HCT116 (cell line): Measurements from ENCODE around the gene TDRD7. TPM values are rescaled to one million over a fixed set of nuclear protein-coding genes. Genes with fewer than 3 reads are reported as not detected.

ENCODE experiments used
- ATAC-seq: fragments of 200-7000 bp; cut with Tn5 transposase; 2 replicates; pipeline ENCODE4 v1.9.1; 2020; ENCODE audit warnings: mild to moderate bottlenecking, moderate library complexity
- BruUV-seq: library from RNA; stranded (reverse); fragments of 400-500 nt; replicated peaks from 2 replicates; lab custom pipeline; 2021; lab: Mats Ljungman, UMichigan
- CTCF ChIA-PET: fragments of 300-600 bp; sonication (Branson Sonifier 250); formaldehyde crosslinking; loops from one replicate; lab custom pipeline; 2021; ENCODE audit warnings: antibody characterized with exemption; lab: Charles Lee
- POLR2A ChIA-PET: fragments of 300-600, 350-600 bp; sonication (Branson Sonifier 250); formaldehyde crosslinking; loops from one replicate; lab custom pipeline; 2021; ENCODE audit warnings: antibody characterized with exemption; lab: Charles Lee
- RAD21 ChIA-PET, 2 experiments: fragments of 300-600 bp; sonication (Branson Sonifier 250); formaldehyde crosslinking; loops; one replicate each; lab custom pipeline; 2023; ENCODE audit warnings: low total read pairs in 2 of 2; ENCODE audit not compliant: uncharacterized antibody in 2 of 2, unreplicated experiment in 2 of 2, low non-redundant PET in 1 of 2; lab: Charles Lee
- DNase-seq: peaks from one replicate; pipeline ENCODE4 v3.0.0-alpha.2; 2010; ENCODE audit warnings: low read depth, low spot score
- H2AFZ ChIP-seq: fragments of 200-600 bp; shearing (Covaris generic), sonication (generic); 2 replicates; pipeline ENCODE4 v1.6.1; 2017; ENCODE audit warnings: low read depth, mixed run types, mixed read lengths, antibody characterized with exemption, low read length; ENCODE audit not compliant: poor library complexity, severe bottlenecking
- H3K27ac ChIP-seq: 2 replicates; pipeline ENCODE4 v1.5.1; 2012; ENCODE audit warnings: low read depth, low read length
- H3K27me3 ChIP-seq: fragments of 200-600 bp; sonication (generic); 2 replicates; pipeline ENCODE4 v1.6.1; 2016; ENCODE audit warnings: mixed run types, low read length, mixed read lengths; ENCODE audit not compliant: insufficient read depth
- H3K36me3 ChIP-seq, 2 experiments: fragments of 200-500 bp in 1 of 2; fragments of 200-600 bp in 1 of 2; sonication (Bioruptor generic) in 1 of 2; sonication (generic) in 1 of 2; 2 replicates each; pipeline versions ENCODE4 v1.5.1 to v1.6.1; 2014 to 2016; ENCODE audit warnings: low read length in 2 of 2, inconsistent platforms in 1 of 2, mixed read lengths in 1 of 2, mixed run types in 1 of 2; ENCODE audit not compliant: insufficient read depth in 2 of 2, control insufficient read depth in 1 of 2
- H3K4me1 ChIP-seq, 2 experiments: fragments of 200-600 bp in 1 of 2; sonication (generic) in 1 of 2; 2 replicates each; pipeline versions ENCODE4 v1.5.1 to v1.6.1; 2012 to 2017; ENCODE audit warnings: low read length in 2 of 2, inconsistent platforms in 1 of 2, mild to moderate bottlenecking in 1 of 2, mixed read lengths in 1 of 2, mixed run types in 1 of 2, moderate library complexity in 1 of 2; ENCODE audit not compliant: insufficient read depth in 2 of 2, control insufficient read depth in 1 of 2
- H3K4me2 ChIP-seq: fragments of 200-600 bp; sonication (generic); 2 replicates; pipeline ENCODE4 v1.6.1; 2017; ENCODE audit warnings: mixed run types, low read length, mixed read lengths
- H3K4me3 ChIP-seq, 2 experiments: fragments of 200-600 bp in 1 of 2; sonication (generic) in 1 of 2; replicated peaks in 1 of 2; 2 replicates each; pipeline ENCODE4 v1.5.1; 2011 to 2016; ENCODE audit warnings: low read length in 2 of 2, control low read depth in 1 of 2, low read depth in 1 of 2, mild to moderate bottlenecking in 1 of 2, mixed read lengths in 1 of 2, mixed run types in 1 of 2
- H3K79me2 ChIP-seq: fragments of 200-600 bp; sonication (generic); 2 replicates; pipeline ENCODE4 v1.6.1; 2017; ENCODE audit warnings: mild to moderate bottlenecking, mixed run types, low read length, moderate library complexity, mixed read lengths; ENCODE audit not compliant: insufficient read depth
- H3K9ac ChIP-seq: fragments of 200-600 bp; sonication (generic); 2 replicates; pipeline ENCODE4 v1.6.1; 2016; ENCODE audit warnings: low read length, mixed read lengths
- H3K9me2 ChIP-seq: fragments of 200-600 bp; sonication (generic), shearing (Covaris generic); 2 replicates; pipeline ENCODE4 v1.6.1; 2017; ENCODE audit warnings: mixed run types, mild to moderate bottlenecking, moderate library complexity; ENCODE audit not compliant: insufficient read depth
- H3K9me3 ChIP-seq, 2 experiments: fragments of 200-500 bp in 1 of 2; fragments of 200-600 bp in 1 of 2; sonication (Bioruptor generic) in 1 of 2; sonication (generic) in 1 of 2; 2 replicates each; pipeline ENCODE4 v1.6.1; 2014 to 2017; ENCODE audit warnings: low read length in 2 of 2, mixed read lengths in 2 of 2, inconsistent platforms in 1 of 2, low read depth in 1 of 2, mild to moderate bottlenecking in 1 of 2, mixed run types in 1 of 2, moderate library complexity in 1 of 2; ENCODE audit not compliant: control insufficient read depth in 1 of 2, insufficient read depth in 1 of 2
- H4K20me1 ChIP-seq: fragments of 200-600 bp; sonication (generic), shearing (Covaris generic); 2 replicates; pipeline ENCODE4 v1.6.1; 2017; ENCODE audit warnings: mixed run types, mild to moderate bottlenecking, moderate library complexity; ENCODE audit not compliant: insufficient read depth
- CBX3 ChIP-seq: IDR thresholded peaks from 2 replicates; pipeline ENCODE4 v1.6.1; 2012; ENCODE audit warnings: low read depth
- FOSL1 ChIP-seq: IDR thresholded peaks from 2 replicates; pipeline ENCODE4 v1.6.1; 2012; ENCODE audit warnings: low read depth
- JUND ChIP-seq: IDR thresholded peaks from 2 replicates; pipeline ENCODE4 v1.6.1; 2012
- SP1 ChIP-seq: IDR thresholded peaks from 2 replicates; pipeline ENCODE4 v1.6.1; 2012; ENCODE audit warnings: low read depth
- intact Hi-C: fragments of 100-400 bp; cut with micrococcal nuclease; formaldehyde crosslinking; loops from 2 replicates; pipeline ENCODE4 v1.10.0; 2022
- total RNA-seq: library from RNA; stranded (reverse); gene quantifications from one replicate; pipeline ENCODE4 v1.2.1, GENCODE V29; 2021; ENCODE audit not compliant: unreplicated experiment
- TF ChIP-seq, protein P1 (sequence below), 3 experiments: fragments of 200-600 bp in 1 of 3; sonication (generic) in 1 of 3; IDR thresholded peaks in 2 of 3; conservative IDR thresholded peaks in 1 of 3; 2 replicates each; pipeline ENCODE4 v1.5.1; 2012 to 2017; ENCODE audit warnings: low read depth in 2 of 3, low read length in 2 of 3, antibody characterized with exemption in 1 of 3, borderline replicate concordance in 1 of 3, control low read depth in 1 of 3, mild to moderate bottlenecking in 1 of 3, mixed read lengths in 1 of 3, mixed run types in 1 of 3, moderate library complexity in 1 of 3; ENCODE audit not compliant: insufficient read depth in 1 of 3
- TF ChIP-seq, protein P2 (sequence below): IDR thresholded peaks from 2 replicates; pipeline ENCODE4 v1.6.1; 2011; ENCODE audit warnings: mild to moderate bottlenecking, low read length, moderate library complexity; ENCODE audit not compliant: insufficient replicate concordance; ENCODE audit errors: extremely low read depth

TDRD7 gene
- total RNA-seq, 1 experiment from 2014 or later: 8.0 TPM

DNA sequence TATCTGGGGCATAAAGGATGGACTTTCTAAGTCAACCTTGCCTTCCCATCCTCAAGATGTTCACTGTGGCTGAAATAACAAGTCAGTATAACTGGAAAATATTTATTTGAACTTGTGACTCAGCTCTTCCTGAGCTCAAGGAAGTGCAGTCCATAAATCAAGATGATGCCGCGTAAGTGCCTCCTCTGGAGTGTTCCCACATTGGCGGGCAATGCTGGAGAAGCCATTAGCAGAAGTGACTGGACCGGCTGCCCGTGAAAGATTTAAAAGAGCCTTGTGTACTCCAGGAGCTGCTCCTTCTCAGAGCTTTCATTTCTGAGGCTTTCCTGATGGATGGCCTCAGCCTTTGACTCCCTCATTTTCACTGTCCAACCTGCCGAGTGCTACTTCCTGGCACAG lies 107.0 kb downstream of the TDRD7 start:
- TF ChIP-seq SP1: peak; percentile 59
- peak; percentile 31; the same call in 1 of the 2 replicates for TF ChIP-seq JUND
- TF ChIP-seq, protein P1, sequence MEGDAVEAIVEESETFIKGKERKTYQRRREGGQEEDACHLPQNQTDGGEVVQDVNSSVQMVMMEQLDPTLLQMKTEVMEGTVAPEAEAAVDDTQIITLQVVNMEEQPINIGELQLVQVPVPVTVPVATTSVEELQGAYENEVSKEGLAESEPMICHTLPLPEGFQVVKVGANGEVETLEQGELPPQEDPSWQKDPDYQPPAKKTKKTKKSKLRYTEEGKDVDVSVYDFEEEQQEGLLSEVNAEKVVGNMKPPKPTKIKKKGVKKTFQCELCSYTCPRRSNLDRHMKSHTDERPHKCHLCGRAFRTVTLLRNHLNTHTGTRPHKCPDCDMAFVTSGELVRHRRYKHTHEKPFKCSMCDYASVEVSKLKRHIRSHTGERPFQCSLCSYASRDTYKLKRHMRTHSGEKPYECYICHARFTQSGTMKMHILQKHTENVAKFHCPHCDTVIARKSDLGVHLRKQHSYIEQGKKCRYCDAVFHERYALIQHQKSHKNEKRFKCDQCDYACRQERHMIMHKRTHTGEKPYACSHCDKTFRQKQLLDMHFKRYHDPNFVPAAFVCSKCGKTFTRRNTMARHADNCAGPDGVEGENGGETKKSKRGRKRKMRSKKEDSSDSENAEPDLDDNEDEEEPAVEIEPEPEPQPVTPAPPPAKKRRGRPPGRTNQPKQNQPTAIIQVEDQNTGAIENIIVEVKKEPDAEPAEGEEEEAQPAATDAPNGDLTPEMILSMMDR (IDR thresholded peaks at IDR 0.05 in 2 of 3, conservative IDR thresholded peaks at IDR 0.05 in 1 of 3; ENCODE audit: borderline replicate concordance in 1 of 3, insufficient read depth in 1 of 3, low read depth in 2 of 3, low read length in 2 of 3): no peak
- peak; percentile 55; the same call in 1 of the 2 replicates for TF ChIP-seq CBX3
- TF ChIP-seq, protein P2, sequence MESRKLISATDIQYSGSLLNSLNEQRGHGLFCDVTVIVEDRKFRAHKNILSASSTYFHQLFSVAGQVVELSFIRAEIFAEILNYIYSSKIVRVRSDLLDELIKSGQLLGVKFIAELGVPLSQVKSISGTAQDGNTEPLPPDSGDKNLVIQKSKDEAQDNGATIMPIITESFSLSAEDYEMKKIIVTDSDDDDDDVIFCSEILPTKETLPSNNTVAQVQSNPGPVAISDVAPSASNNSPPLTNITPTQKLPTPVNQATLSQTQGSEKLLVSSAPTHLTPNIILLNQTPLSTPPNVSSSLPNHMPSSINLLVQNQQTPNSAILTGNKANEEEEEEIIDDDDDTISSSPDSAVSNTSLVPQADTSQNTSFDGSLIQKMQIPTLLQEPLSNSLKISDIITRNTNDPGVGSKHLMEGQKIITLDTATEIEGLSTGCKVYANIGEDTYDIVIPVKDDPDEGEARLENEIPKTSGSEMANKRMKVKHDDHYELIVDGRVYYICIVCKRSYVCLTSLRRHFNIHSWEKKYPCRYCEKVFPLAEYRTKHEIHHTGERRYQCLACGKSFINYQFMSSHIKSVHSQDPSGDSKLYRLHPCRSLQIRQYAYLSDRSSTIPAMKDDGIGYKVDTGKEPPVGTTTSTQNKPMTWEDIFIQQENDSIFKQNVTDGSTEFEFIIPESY: no peak
- TF ChIP-seq FOSL1: peak; percentile 43; the same call in 1 of the 2 replicates
- Histone ChIP-seq H3K27me3 (no peaks in the 10 kb centered on the region), H2AFZ (no peak overlapping the region), H3K27ac (no peak overlapping the region), H3K79me2 (no peaks in the 10 kb centered on the region), H4K20me1 (no peaks in the 10 kb centered on the region; the same call in 1 of the 2 replicates), H3K9ac (no peak overlapping the region), H3K36me3 (no peaks in the 10 kb centered on the region), H3K4me2 (peak overlapping the region; percentile 27), H3K4me3 (no peak overlapping the region), H3K4me1 (peaks cover 0 to 12% of the 10 kb centered on the region in 2 experiments; a peak in 2 of 4 replicates), H3K9me3 (no peaks in the 10 kb centered on the region), H3K9me2 (no peaks in the 10 kb centered on the region)
- ATAC-seq (no peak; the same call in 1 of the 2 replicates), DNase-seq (no peak)
- CTCF ChIA-PET: interaction anchor here (0.6 to 1.1 kb wide), 2 partner anchors 17 to 80 kb away, joined by 3 to 4 read pairs; partner anchors contain the start of gene TMOD1
- RAD21 ChIA-PET: no interaction called here
- no TSS peak for BruUV-seq
- intact Hi-C loops: no loop called here
- POLR2A ChIA-PET: no interaction called here
